SK-N-SH treated with all-trans-retinoic acid at 6 μM for 48 hours (cell line): ENCODE measurements around the gene CDPF1.

Experiments used
- ATAC-seq: fragments of 200-7000 bp; cut with Tn5 transposase; 3 replicates; pipeline ENCODE4 v1.9.1; 2020; ENCODE audit warnings: mild to moderate bottlenecking, moderate library complexity
- ARNTL ChIP-seq: fragments of 450-650 bp; formaldehyde crosslinking; IDR thresholded peaks from 2 replicates; pipeline ENCODE4 v1.5.0; 2020; ENCODE audit warnings: low read depth, mild to moderate bottlenecking, moderate library complexity, borderline replicate concordance
- BACH2 ChIP-seq: fragments of 250-450 bp; sonication (Bioruptor Pico); IDR thresholded peaks from 2 replicates; pipeline ENCODE4 v1.9.0; 2021; ENCODE audit warnings: mild to moderate bottlenecking, borderline replicate concordance
- CSDC2 ChIP-seq: fragments of 250-450 bp; sonication (Bioruptor Pico); IDR thresholded peaks from 2 replicates; pipeline ENCODE4 v1.5.0; 2020; ENCODE audit warnings: mild to moderate bottlenecking, moderate library complexity
- CSRNP3 ChIP-seq: fragments of 250-450 bp; sonication (Bioruptor Pico); IDR thresholded peaks from 2 replicates; pipeline ENCODE4 v1.5.1; 2021; ENCODE audit warnings: mild to moderate bottlenecking, moderate library complexity
- ESRRG ChIP-seq: fragments of 250-450 bp; sonication (Bioruptor Pico); IDR thresholded peaks from 2 replicates; pipeline ENCODE4 v1.6.1; 2021; ENCODE audit warnings: mild to moderate bottlenecking
- GLIS3 ChIP-seq: fragments of 250-450 bp; sonication (Bioruptor Pico); IDR thresholded peaks from 2 replicates; pipeline ENCODE4 v1.5.0; 2020; ENCODE audit warnings: mild to moderate bottlenecking, moderate library complexity
- OSR1 ChIP-seq: fragments of 250-450 bp; sonication (Bioruptor Pico); IDR thresholded peaks from 2 replicates; pipeline ENCODE4 v1.8.0; 2022; ENCODE audit warnings: moderate library complexity, mild to moderate bottlenecking, inconsistent platforms
- PATZ1 ChIP-seq: fragments of 250-450 bp; sonication (Bioruptor Pico); IDR thresholded peaks from 2 replicates; pipeline ENCODE4 v1.8.0; 2020; ENCODE audit warnings: mild to moderate bottlenecking, moderate library complexity, borderline replicate concordance
- PPARA ChIP-seq: fragments of 250-450 bp; sonication (Bioruptor Pico); IDR thresholded peaks from 2 replicates; pipeline ENCODE4 v1.5.0; 2020; ENCODE audit warnings: mild to moderate bottlenecking, borderline replicate concordance
- SNAI2 ChIP-seq: fragments of 250-450 bp; sonication (Bioruptor Pico); IDR thresholded peaks from 2 replicates; pipeline ENCODE4 v1.5.0; 2020; ENCODE audit warnings: mild to moderate bottlenecking, moderate library complexity
- TCF4 ChIP-seq: fragments of 250-450 bp; sonication (Bioruptor Pico); IDR thresholded peaks from 2 replicates; pipeline ENCODE4 v1.8.0; 2021; ENCODE audit warnings: mild to moderate bottlenecking, moderate library complexity, borderline replicate concordance
- ZC3H10 ChIP-seq: fragments of 250-450 bp; sonication (Bioruptor Pico); IDR thresholded peaks from 2 replicates; pipeline ENCODE4 v1.5.1; 2021; ENCODE audit warnings: mild to moderate bottlenecking, moderate library complexity
- ZFP3 ChIP-seq: fragments of 250-450 bp; sonication (Bioruptor Pico); IDR thresholded peaks from 2 replicates; pipeline ENCODE4 v1.5.0; 2020; ENCODE audit warnings: mild to moderate bottlenecking, moderate library complexity

CDPF1 gene

GRCh38 chr22:46196278-46196677 lies 53.8 kb downstream of the CDPF1 start:
- no peak for ATAC-seq
- TF ChIP-seq SNAI2 (CRISPR knock-in tag) (no peak), GLIS3 (CRISPR knock-in tag) (no peak), CSRNP3 (no peak), ARNTL (CRISPR knock-in tag) (no peak), PATZ1 (no peak), OSR1 (CRISPR knock-in tag) (no peak), BACH2 (CRISPR knock-in tag) (no peak), TCF4 (CRISPR knock-in tag) (no peak), PPARA (no peak), CSDC2 (no peak)

- ATAC-seq = no peak
Observed at GRCh38 chr22:46195487-46196165, 54.5 kb downstream of the CDPF1 start.

More at GRCh38 chr22:46195487-46196165, 54.5 kb downstream of the CDPF1 start:
- no peak for TF ChIP-seq ZFP3 (CRISPR knock-in tag)
- TF ChIP-seq ESRRG (CRISPR knock-in tag) = no peak
- TF ChIP-seq ZC3H10 (CRISPR knock-in tag) = no peak
- TF ChIP-seq CSDC2 = no peak
